Activated naive CD4-positive, alpha-beta T cell treated with anti-CD3 and anti-CD28 coated beads, Interleukin-2, amount 10 ng/mL, durations not matched to agents 7 days and 5 days (primary cell): ENCODE measurements around the gene VPS26C.
A peak's percentile ranks its signal among the peaks of the same experiment; 100 is the strongest.

Source experiments
- CTCF ChIA-PET: fragments of 350-600 bp; sonication (Branson Sonifier 250); formaldehyde crosslinking; loops from one replicate; lab custom pipeline; 2021; ENCODE audit warnings: antibody characterized with exemption; lab: Charles Lee
- DNase-seq: peaks from one replicate; pipeline ENCODE4 v3.0.0-alpha.2; 2020
- H3K27ac Mint-ChIP-seq: one replicate; pipeline ENCODE4 v1.8.0; 2021; ENCODE audit warnings: mild to moderate bottlenecking, moderate library complexity, mixed read lengths
- H3K27me3 Mint-ChIP-seq: one replicate; pipeline ENCODE4 v1.8.0; 2021; ENCODE audit warnings: mild to moderate bottlenecking, mixed read lengths
- H3K36me3 Mint-ChIP-seq: one replicate; pipeline ENCODE4 v1.8.0; 2021; ENCODE audit warnings: mixed read lengths
- H3K4me1 Mint-ChIP-seq: one replicate; pipeline ENCODE4 v1.8.0; 2021; ENCODE audit warnings: mixed read lengths
- H3K4me3 Mint-ChIP-seq: one replicate; pipeline ENCODE4 v1.8.0; 2021; ENCODE audit warnings: mild to moderate bottlenecking, moderate library complexity, mixed read lengths
- H3K9me3 Mint-ChIP-seq: one replicate; pipeline ENCODE4 v1.8.0; 2021; ENCODE audit warnings: mixed read lengths

VPS26C gene

DNA sequence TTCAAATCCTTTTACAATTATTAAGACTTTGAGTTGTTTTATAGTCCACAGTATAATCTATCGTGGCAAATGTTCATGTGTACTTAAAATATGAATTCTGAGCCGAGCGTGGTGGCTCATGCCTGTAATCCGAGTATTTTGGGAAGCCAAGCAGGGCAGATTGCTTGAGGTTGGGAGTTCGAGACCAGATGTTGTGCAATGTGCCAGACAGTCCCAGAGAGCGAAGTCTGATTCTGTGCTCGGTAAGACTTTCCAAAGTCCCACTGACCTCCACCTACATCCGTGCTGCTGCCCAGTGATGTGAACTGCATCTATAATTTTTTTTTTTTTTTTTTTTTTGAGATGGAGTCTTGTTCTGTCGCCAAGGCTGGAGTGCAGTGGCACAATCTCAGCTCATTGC, 52.2 kb downstream of the VPS26C start:
- H3K36me3 Mint-ChIP-seq, result no peaks in the 10 kb centered on the region
- CTCF ChIA-PET, result no interaction called here
- H3K9me3 Mint-ChIP-seq, result peaks cover under 1% of the 10 kb centered on the region
- peaks cover 10% of the 10 kb centered on the region for H3K4me1 Mint-ChIP-seq
- H3K4me3 Mint-ChIP-seq, result no peak overlapping the region
- H3K27ac Mint-ChIP-seq, result no peak overlapping the region
- peaks cover 12% of the 10 kb centered on the region for H3K27me3 Mint-ChIP-seq
- DNase-seq, result no peak

DNA sequence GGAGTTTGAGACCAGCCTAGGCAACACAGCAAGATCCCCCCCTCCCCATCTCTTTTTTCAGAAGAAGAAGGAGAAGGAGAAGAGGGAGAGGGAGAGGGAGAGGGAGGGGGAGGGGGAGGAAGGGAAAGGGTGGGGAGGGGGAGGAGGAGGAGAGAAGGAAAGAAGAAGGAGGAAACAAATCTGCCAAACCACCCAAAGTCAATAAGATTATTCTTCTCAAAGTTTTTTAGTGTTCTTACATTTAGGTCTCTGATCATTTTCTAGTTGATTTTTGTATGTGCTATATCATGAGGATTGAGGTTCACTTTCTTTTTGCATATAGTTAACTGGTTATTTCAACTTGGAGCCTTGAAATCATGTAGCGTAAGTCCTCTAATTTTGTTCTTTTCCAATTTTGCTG, 56.3 kb downstream of the VPS26C start:
- CTCF ChIA-PET, result no interaction called here
- no peak overlapping the region for H3K27ac Mint-ChIP-seq
- DNase-seq, result no peak
- H3K27me3 Mint-ChIP-seq, result peaks cover 16% of the 10 kb centered on the region
- peaks cover 6% of the 10 kb centered on the region for H3K9me3 Mint-ChIP-seq
- H3K36me3 Mint-ChIP-seq, result peaks cover 4% of the 10 kb centered on the region
- peaks cover 30% of the 10 kb centered on the region for H3K4me1 Mint-ChIP-seq
- H3K4me3 Mint-ChIP-seq, result no peak overlapping the region

DNA sequence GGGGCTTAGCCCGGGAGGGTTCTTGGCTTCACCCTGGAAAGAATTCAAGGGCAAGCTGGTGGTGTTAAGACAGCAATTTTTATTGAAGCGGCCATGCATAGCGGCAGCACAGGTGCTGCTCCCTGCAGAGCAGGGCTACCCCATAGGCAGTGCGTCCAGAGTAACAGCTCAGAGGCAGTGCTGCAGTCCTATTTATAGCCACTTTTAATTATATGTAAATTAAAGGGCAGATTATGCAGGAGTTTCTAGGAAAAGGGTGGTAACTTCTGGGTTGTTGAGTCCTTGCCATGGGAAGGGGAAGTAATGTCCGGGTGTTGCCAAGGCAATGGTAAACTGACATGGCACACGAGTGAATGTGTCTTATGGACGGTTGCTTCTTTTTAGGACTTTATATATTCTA, 57.0 kb downstream of the VPS26C start:
- peaks cover 30% of the 10 kb centered on the region for H3K4me1 Mint-ChIP-seq
- H3K9me3 Mint-ChIP-seq, result peaks cover 6% of the 10 kb centered on the region
- CTCF ChIA-PET, result interaction anchor here (1.2 kb wide), 1 partner anchor 11 kb away, joined by 4 read pairs; no protein-coding TSS in a partner anchor
- no peak overlapping the region for H3K4me3 Mint-ChIP-seq
- H3K27me3 Mint-ChIP-seq, result peaks cover 16% of the 10 kb centered on the region
- H3K36me3 Mint-ChIP-seq, result peaks cover 4% of the 10 kb centered on the region
- no peak overlapping the region for H3K27ac Mint-ChIP-seq
- no peak for DNase-seq

DNA sequence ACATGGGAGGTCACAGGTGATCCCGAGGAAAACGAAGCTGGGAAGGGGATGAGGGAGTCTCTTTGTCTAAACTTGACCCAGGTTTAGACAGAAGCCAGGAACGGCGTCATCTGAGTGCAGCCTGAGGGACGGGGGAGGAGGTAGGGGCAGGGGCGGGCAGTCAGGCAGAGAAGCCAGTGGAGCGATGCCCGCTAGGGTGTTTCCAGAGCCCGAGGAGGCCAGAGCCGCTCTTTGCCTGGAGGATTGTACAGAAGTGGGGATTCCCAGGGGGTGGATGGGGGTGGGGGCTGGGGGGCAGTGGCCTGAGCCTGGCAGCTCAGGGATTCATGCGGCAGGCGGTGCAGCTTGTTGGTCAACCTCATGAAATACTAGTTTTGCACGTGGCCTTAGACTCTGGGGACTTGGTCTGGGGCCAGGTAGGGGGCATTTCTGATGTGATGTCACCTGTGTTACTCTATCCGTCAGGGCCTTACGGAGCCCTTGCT, 58.4 kb downstream of the VPS26C start:
- no peak for DNase-seq
- H3K4me3 Mint-ChIP-seq, result no peak overlapping the region
- H3K27ac Mint-ChIP-seq, result no peak overlapping the region
- peaks cover 30% of the 10 kb centered on the region for H3K4me1 Mint-ChIP-seq
- peaks cover 6% of the 10 kb centered on the region for H3K9me3 Mint-ChIP-seq
- peaks cover 16% of the 10 kb centered on the region for H3K27me3 Mint-ChIP-seq
- CTCF ChIA-PET, result interaction anchor here (1.2 kb wide), 1 partner anchor 12 kb away, joined by 4 read pairs; no protein-coding TSS in a partner anchor
- peaks cover 4% of the 10 kb centered on the region for H3K36me3 Mint-ChIP-seq

DNA sequence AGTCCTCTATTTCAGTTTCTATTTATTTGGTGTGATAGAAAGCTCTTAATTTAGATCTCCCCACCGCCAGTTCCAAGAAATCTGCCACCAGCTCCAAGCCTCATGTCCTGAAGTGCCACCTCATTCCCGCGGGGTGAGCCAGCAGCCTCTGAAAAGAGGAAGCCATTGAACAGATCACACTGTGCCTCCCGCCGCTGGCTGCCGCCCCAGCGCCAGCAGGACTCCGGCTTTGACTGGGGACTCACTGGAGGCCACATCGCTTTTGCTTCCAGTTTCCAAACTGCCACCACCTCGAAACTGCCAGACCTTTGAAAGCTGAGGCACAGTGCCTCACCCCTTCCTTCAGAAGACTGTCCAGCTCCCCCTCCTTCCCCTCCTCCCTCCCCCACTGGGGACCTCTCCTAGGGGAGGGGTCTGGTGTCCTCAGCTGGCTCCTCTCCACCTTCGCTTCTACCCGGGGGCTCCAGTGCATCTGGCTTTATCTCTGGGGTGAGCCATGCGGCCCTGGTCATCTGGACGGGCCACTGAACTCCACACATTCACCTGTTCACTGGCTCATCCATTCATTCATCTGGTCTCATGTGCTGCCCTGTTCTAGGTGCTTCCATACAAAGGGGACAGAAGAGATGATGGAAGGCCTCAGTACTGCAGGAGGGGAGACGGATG, 58.9 kb downstream of the VPS26C start:
- peaks cover 30% of the 10 kb centered on the region for H3K4me1 Mint-ChIP-seq
- peak overlapping the region; percentile 12 for H3K4me3 Mint-ChIP-seq
- H3K9me3 Mint-ChIP-seq, result peaks cover 6% of the 10 kb centered on the region
- peaks cover 4% of the 10 kb centered on the region for H3K36me3 Mint-ChIP-seq
- peak overlapping the region; percentile 57 for H3K27ac Mint-ChIP-seq
- CTCF ChIA-PET, result interaction anchor here (0.8 to 1.2 kb wide), 2 partner anchors 12 to 41 kb away, joined by 3 to 4 read pairs; no protein-coding TSS in a partner anchor
- peak; percentile 56 for DNase-seq
- peaks cover 16% of the 10 kb centered on the region for H3K27me3 Mint-ChIP-seq

DNA sequence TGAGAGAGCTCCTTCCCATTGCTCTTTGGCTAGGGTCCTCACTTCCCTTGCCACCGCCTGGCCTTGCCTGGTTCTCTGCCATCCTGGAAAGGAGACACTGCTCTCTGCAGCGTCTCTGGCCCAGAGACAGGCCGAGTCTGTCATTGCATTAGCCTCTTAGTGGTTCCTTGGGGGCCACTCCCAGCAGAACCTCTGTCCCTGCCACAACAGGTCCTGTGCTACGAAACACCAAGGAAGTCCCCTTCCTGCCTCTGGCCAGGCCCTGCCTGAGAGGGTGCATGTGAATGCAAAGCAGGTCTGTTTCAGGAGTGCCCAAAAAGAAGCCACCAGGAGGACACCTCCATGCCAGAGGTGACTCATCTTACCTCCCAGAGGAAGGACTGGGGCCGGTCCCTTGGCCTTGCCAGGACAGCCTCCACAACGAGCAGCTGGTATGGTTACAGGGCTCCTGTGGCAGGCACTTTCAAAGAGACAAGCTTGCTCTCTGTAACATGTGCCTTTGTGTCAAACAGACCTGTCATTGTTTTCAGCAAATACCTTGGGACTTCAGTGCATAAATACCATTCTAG, 59.6 kb downstream of the VPS26C start:
- Mint-ChIP-seq H3K27me3 (peaks cover 12% of the 10 kb centered on the region), H3K27ac (peak overlapping the region; percentile 57), H3K36me3 (peaks cover 4% of the 10 kb centered on the region), H3K4me1 (peaks cover 30% of the 10 kb centered on the region), H3K4me3 (peak overlapping the region; percentile 12), H3K9me3 (peaks cover 6% of the 10 kb centered on the region)
- CTCF ChIA-PET, result interaction anchor here (0.8 to 1.2 kb wide), 2 partner anchors 13 to 41 kb away, joined by 3 to 4 read pairs; no protein-coding TSS in a partner anchor
- DNase-seq, result peak; percentile 37

DNA sequence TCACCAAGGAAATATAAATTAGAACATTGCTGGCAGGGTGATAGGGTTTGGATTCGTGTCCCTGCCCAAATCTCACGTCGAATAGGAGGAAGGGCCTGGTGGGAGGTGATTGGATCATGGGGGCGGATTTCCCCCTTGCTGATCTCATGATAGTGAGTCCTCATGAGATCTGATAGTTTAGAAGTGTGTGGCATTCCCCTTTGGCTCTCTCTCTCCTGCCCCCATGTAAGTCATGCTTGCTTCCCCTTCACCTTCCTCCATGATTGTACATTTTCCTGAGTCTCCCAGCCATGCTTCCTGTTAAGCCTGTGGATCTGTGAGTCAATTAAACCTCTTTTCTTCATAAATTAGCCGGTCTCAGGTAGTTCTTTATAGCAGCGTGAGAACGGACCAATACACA, 60.6 kb downstream of the VPS26C start:
- Mint-ChIP-seq H3K27ac (no peak overlapping the region), H3K36me3 (peaks cover 9% of the 10 kb centered on the region), H3K9me3 (peaks cover 6% of the 10 kb centered on the region), H3K4me1 (peaks cover 30% of the 10 kb centered on the region), H3K4me3 (no peak overlapping the region), H3K27me3 (peaks cover 7% of the 10 kb centered on the region)
- CTCF ChIA-PET, result no interaction called here
- no peak for DNase-seq

DNA sequence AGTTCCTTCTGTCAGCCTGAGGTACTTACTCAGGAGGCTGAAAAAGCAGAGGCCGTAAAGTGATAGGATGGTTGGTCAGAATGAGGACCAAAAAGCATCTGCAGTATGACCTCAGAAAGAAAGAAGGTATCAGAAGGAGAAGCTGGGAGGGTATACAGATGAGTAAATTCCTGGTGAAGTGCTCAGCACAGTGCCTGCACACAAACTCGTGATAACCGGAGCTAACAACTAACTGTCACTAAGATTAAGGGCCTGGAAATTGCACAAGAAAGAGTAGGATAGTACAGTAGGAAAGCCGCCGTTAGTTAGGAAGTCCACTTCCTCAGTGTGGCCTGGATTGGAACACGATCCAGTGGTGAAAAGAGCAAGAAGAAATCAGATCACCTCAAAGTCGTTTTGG, 62.6 kb downstream of the VPS26C start:
- Mint-ChIP-seq H3K4me3 (no peak overlapping the region), H3K9me3 (peaks cover 2% of the 10 kb centered on the region), H3K27me3 (no peaks in the 10 kb centered on the region), H3K36me3 (peaks cover 15% of the 10 kb centered on the region), H3K4me1 (peaks cover 27% of the 10 kb centered on the region), H3K27ac (no peak overlapping the region)
- CTCF ChIA-PET, result no interaction called here
- no peak for DNase-seq

DNA sequence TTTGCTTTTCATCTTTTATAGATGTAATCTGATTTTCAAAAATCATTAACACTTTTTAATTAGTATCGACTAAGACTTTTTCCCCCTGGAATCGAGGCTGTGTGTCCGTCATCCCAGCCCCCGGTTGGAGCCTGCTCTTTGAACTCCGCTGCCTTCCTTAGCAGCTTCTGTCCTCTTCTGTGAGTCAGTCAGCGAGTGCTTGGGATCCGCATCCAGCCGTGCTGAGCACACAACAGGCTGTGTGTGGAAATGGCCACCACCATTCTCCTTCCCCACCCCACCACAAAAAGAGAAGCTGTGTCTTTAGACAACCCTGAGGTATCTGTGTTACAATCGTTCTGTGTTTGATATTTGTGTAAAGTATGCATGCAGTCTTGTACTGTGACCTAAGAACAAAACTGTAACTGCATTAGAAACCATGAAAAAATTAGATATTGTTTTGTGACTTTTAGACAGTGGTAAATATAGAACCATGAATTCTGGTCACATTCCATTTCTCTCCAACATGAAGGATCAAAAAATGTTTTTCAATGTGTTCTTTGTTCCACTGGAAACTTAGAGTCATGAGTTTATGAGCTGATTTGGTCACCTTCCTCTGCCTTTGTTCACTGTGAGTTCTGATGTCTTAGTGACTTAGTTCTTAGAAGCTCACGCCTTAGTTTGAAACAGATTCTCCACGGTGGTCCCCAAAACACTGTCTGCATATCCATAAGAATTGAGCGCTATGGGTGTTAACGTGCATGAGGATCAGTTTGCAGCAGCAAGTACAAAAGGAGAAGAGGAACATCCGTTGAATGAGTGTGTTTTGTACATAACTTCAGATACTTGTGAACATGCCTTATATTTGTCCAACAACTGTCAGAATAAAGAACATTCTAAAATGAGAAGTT, 64.7 kb downstream of the VPS26C start:
- no peak overlapping the region for H3K4me3 Mint-ChIP-seq
- H3K4me1 Mint-ChIP-seq, result peaks cover 10% of the 10 kb centered on the region
- CTCF ChIA-PET, result no interaction called here
- H3K36me3 Mint-ChIP-seq, result peaks cover 25% of the 10 kb centered on the region
- H3K27me3 Mint-ChIP-seq, result no peaks in the 10 kb centered on the region
- DNase-seq, result no peak
- no peaks in the 10 kb centered on the region for H3K9me3 Mint-ChIP-seq
- peak overlapping the region; percentile 9 for H3K27ac Mint-ChIP-seq

DNA sequence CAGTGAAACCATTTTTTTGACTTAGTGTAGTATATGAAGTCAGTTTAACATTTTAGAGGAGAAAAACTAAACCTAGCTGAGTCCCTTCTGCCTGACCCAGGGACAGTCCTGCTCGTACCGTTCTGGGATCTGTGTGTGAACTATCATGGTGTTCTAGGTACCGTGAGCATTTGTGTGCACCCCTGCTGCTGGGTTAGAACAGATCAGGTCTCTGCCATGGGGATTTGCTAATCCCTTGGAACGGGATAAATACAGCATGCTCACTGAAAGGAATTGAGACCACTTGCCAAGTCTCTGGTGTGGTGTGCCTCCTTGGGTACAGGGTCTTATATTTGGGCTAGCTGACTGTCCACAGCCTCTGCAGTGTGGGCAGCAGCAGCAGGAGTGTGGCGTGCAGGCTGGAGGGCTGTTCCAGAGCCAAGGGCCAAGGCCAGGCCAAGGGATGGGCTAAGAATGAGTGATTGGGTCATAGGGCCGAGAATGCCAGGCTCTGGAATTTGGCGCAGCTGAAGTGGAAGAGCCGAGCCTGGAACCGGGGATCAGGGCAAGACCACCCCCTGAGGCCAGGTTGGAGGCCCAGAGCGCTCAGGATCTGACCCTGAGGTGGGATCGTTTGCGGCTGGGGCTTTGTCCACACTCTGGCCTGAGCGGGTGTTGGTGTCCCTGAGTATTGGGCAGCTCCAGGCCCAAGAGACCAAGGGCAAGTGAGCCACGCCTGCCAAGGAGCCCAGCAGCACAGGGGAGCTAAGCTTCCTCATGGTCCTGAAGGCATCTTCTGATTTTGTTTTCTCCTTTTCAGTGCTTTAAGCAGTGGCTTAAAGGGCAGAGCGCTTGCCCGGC, 66.3 kb downstream of the VPS26C start:
- CTCF ChIA-PET, result no interaction called here
- Mint-ChIP-seq H3K4me1 (no peaks in the 10 kb centered on the region), H3K36me3 (peaks cover 29% of the 10 kb centered on the region), H3K9me3 (no peaks in the 10 kb centered on the region), H3K27ac (no peak overlapping the region), H3K4me3 (no peak overlapping the region), H3K27me3 (no peaks in the 10 kb centered on the region)
- no peak for DNase-seq

DNA sequence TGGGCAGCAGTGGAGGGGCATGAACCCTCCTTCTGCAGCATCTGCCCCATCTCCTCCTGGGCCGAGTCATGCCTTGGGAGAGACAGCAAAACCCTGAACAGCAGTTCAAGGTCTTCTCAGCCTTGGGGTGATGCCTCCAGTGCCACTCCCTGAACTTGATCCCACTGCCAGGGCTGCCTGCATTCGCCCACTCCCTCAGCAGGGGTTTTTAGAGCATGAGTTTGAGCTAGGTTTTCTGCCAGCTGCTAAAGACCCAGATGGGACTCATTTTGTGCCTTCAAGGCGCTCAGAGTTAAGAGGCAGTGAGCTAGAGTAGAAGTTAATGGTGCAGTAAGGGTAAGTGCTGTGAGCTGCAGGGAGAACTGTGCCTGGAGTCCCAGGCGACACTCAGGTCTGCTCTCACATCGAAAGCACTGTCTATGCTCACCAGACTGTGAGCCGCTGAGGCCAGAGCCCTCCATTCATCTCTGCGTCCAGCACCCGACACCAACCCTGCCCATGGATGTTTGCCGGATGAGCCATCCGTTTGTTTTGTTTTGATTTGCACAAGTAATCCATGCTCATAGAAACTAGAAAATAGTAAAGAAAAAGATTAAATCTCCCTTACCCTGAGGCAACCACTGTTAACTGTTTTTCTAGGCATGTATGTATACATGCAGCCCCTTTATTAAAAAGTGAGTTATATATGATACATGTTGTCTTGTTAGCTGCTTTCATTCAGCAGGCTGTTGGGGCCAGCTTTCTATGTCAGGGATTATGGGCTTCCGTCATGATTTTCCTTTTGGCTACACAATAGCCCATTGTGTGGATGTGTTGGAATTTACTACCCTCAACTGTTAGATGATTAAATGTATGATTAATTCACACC, 67.8 kb downstream of the VPS26C start:
- Mint-ChIP-seq H3K9me3 (no peaks in the 10 kb centered on the region), H3K27ac (no peak overlapping the region), H3K4me1 (no peaks in the 10 kb centered on the region), H3K27me3 (no peaks in the 10 kb centered on the region), H3K36me3 (peaks cover 36% of the 10 kb centered on the region), H3K4me3 (no peak overlapping the region)
- no peak for DNase-seq
- CTCF ChIA-PET, result no interaction called here

DNA sequence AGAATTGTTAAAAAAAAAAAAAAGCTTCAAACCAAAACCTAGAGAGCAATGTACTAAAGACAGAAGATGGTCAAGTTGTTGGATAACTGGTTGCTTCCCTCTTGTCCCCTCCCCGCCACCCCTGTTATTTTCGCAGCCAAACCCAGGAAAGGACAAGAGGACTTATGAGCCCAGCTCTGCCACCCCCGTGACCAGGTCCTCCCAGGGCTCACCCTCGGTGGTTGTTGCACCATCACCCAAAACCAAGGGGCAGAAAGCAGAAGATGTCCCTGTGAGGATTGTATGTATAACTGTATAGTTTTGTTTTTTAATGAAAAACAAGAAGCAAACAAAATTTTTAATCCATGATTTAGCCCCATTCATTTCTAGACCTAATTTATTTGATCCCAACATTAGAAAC, 69.4 kb downstream of the VPS26C start:
- H3K4me3 Mint-ChIP-seq, result no peak overlapping the region
- H3K36me3 Mint-ChIP-seq, result peaks cover 41% of the 10 kb centered on the region
- no peaks in the 10 kb centered on the region for H3K27me3 Mint-ChIP-seq
- no peaks in the 10 kb centered on the region for H3K9me3 Mint-ChIP-seq
- H3K4me1 Mint-ChIP-seq, result no peaks in the 10 kb centered on the region
- no peak overlapping the region for H3K27ac Mint-ChIP-seq
- no peak for DNase-seq
- CTCF ChIA-PET, result no interaction called here

DNA sequence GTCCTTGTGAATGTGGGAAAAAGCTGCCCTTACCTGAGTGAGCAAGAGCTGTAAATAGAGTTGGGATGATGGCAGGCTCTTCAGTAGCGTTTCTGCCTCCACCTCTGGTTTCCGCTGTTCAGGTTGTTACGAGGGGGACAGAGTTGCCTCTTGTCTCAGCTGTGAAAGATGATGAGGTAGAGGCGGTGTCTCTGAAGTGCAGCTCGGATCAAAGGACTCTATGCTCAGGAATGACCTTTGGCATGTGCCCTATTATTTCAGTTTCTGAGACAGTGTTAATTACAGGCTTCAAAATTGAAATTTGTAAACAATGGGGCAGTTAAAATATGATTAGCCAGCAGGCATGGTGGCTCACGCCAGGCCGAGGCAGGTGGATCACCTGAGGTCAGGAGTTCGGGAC, 70.3 kb downstream of the VPS26C start:
- Mint-ChIP-seq H3K27me3 (no peaks in the 10 kb centered on the region), H3K4me3 (no peak overlapping the region), H3K9me3 (no peaks in the 10 kb centered on the region), H3K4me1 (peaks cover 2% of the 10 kb centered on the region), H3K27ac (no peak overlapping the region), H3K36me3 (peaks cover 42% of the 10 kb centered on the region)
- DNase-seq, result no peak
- CTCF ChIA-PET, result no interaction called here
